ENCODE results near the gene TLK2.

GRCh38 chr17:62615503-62615902 lies 136.9 kb downstream of the TLK2 start:
- no peak for TF ChIP-seq CTCF (conservative IDR thresholded peaks at IDR 0.05; ENCODE audit: low read depth, low read length)
- TF ChIP-seq EZH2 (IDR thresholded peaks at IDR 0.05; ENCODE audit: borderline replicate concordance, low read depth, low read length, poor library complexity, severe bottlenecking): no peak

Data from A673 (cell line).